RPMI7951 (cell line): Measurements from ENCODE around the gene RBBP8NL. TPM values are rescaled to one million over a fixed set of nuclear protein-coding genes. Genes with fewer than 3 reads are reported as not detected.
A peak's percentile ranks its signal among the peaks of the same experiment; 100 is the strongest.

Source experiments
- DNase-seq: peaks from one replicate; pipeline ENCODE4 v3.0.0-alpha.2; 2012; ENCODE audit warnings: low read depth
- total RNA-seq: library from RNA; depleted of rRNA; stranded (reverse); fragments of >200 nt; shearing (Covaris generic); gene quantifications from 2 replicates; pipeline ENCODE4 v1.2.3, GENCODE V29; 2014; rRNA removed

RBBP8NL gene
- total RNA-seq, 1 experiment from 2014 or later, result not detected

DNA sequence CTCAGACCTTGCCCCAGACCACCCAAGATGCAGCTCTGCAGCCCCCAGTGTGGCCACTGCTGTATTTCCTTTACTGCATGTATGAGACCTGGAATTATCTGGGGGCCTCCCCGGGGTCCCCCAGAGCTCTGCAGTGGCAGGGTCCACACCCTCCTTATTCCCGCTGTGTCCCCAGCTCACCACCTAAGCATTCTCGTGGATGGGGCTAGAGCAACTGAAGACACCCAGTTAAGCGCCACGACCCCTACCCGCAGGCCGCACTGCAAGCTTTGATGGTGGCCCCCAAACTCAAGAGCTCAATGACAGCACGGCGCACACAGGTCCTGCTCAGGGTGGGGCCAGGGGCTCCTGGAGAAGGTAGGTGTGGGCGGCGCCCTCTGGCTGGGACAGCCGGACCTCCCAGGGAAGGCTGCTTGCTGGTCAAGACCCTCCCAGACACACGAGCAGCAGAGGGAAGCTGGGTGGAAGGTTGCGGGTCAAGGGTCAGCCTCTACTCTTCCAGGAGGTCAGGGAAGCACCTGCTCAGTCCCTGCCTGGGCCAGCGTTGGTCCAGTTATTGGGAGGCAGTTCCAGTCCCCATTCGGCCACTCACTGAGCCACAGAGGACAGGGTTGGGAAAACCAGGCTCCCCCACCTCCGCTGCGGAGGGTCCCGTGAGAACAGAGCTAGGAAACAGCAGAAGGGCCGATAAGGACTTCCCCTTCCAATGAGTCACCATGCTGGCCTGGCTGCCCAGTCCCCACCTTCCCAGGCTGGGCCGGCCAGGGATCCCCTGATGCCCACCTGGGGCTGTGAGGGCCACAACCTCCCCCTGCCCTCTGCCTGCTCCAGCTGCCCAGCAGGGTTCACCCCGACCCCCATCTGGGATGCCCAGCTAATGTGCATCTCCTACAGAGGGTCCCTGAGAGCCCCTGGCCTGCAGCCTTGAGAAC is 63.2 kb downstream of the RBBP8NL start:
- peak; percentile 64 for DNase-seq

GRCh38 chr20:62362991-62363919 is 64.1 kb downstream of the RBBP8NL start:
- DNase-seq, result no peak

- DNase-seq, result no peak
Observed at GRCh38 chr20:62362590-62362940, 64.8 kb downstream of the RBBP8NL start.

DNA sequence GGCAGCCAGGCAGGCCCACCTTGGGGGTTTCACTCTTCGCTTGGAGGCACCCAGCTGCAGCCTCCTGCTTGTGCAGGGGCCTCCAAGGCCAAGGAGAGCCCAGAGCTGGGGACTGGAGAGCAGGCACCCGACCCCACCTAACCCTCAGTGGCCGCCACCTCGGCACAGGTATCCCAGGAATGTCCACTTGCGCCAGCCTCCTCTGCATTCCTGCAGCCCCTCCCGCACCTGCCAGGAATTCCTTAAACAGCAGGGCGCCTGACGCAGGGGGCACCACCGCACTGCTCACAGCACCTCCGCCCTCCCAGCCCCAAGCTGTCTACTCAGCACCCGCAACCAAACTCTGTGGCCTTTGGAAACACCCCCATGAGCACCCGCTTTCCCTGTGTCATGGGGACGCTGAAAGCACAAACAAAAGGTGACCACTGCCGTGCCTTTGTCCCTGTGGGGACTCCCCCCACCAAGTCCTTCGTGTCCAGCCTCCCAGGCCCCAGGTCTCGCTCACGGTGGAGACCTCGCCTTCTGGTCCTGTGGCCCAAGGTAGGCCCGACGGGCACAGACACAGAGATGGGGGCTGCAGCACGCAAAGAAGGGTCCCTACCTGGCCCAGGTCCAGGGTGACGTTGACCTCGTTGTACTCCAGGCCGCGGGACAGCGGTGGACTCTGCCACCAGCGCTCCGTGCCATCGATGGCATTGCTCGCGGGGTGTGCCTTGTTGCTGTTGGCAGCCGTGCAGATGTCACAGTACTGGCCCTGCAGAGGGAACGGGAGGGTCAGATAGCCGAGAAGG is 65.3 kb downstream of the RBBP8NL start:
- DNase-seq, result no peak

DNA sequence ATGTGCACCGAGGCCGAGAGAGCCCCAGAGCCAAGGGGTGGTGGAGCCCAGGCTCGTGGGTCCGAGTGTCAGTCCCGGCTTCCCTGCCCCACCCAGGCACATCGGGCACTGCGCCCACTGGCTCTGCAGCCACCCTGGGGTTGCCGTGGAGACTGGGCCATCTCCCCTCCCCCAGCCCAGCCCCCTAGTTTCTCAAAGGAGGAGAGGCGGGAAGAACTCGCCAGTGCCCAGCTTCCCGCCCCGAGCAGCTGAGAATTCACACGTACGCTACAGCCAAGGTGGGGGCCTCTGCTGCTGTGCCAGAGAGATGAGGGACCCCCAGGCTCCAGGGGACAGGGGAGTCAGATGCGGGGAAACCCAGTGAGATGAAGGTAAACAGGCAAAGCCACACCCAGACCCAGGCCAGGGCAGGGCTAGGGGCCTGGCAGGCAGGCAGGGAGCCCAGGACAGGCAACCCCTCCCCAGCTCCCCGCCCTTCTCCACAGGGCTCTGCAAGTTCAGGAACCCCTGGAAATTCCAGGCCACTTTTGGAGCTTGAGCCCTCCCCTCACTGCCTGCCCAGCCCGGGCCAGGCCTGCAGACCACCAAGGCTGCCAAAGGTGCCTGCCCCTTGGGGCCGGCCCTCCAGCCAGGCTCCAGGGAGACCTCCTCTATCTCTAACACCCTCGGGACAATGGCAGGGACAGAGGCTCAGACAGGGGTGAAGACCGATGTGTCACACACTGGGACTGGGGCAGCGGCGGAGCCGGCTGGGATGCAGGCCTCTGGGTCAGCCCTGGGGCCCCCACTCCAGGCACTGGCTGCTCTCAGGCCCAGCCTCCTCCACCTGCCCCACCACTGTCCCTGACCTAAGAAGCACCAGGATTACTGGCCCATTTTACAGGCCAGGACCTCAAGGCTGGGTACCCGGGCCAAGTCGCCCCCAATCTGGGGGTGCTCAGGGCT is 66.2 kb downstream of the RBBP8NL start:
- DNase-seq, result no peak

Other genes starting within 250 kb of the RBBP8NL start
- gene MTG2, start 244.5 kb downstream of the RBBP8NL start, total RNA-seq, result 21.1 and 28.1 TPM in 2 replicates
- gene HRH3, start 207.3 kb downstream of the RBBP8NL start, total RNA-seq, result not detected in 2 replicates
- 17.8 and 18.6 TPM in 2 replicates for gene OSBPL2, start 189.0 kb downstream of the RBBP8NL start, total RNA-seq
- 215 and 229 TPM in 2 replicates for gene ADRM1, start 124.5 kb downstream of the RBBP8NL start, total RNA-seq
- 36.6 and 44.8 TPM in 2 replicates for gene LAMA5, start 60.2 kb downstream of the RBBP8NL start, total RNA-seq
- gene RPS21, start 40.4 kb downstream of the RBBP8NL start, total RNA-seq, result 2,665 and 2,752 TPM in 2 replicates
- 4.7 and 7.0 TPM in 2 replicates for gene CABLES2, start 20.3 kb downstream of the RBBP8NL start, total RNA-seq
- not detected in 2 replicates for gene GATA5, start 48.5 kb upstream of the RBBP8NL start, total RNA-seq
- gene SLCO4A1, start 215.0 kb upstream of the RBBP8NL start, total RNA-seq, result 60.2 and 62.4 TPM in 2 replicates